Upper lobe of left lung (tissue), 6 donors: ENCODE measurements around the gene POLE. TPM values are rescaled to one million over a fixed set of nuclear protein-coding genes. Genes with fewer than 3 reads are reported as not detected.
A peak's percentile ranks its signal among the peaks of the same experiment; 100 is the strongest.

Experiments used
- ATAC-seq, 2 donors: fragments of 200-7000 bp; cut with Tn5 transposase; one replicate each; pipeline ENCODE4 v1.9.1; 2022; ENCODE audit warnings: mild to moderate bottlenecking in 2 of 2, moderate library complexity in 2 of 2; ENCODE audit not compliant: low FRiP score in 2 of 2
- DNase-seq, 2 donors: peaks; one replicate each; pipeline ENCODE4 v3.0.0-alpha.2; 2019 to 2020
- H3K27ac ChIP-seq, 4 donors: fragments of 200-600 bp; sonication (generic); one replicate each; pipeline ENCODE4 v1.5.1; 2016 to 2019
- H3K27me3 ChIP-seq, 4 donors: fragments of 200-600 bp; sonication (generic); one replicate each; pipeline ENCODE4 v1.5.1; 2017 to 2019
- H3K36me3 ChIP-seq, 4 donors: fragments of 200-600 bp; sonication (generic); one replicate each; pipeline ENCODE4 v1.5.1; 2016 to 2019
- H3K4me1 ChIP-seq, 4 donors: fragments of 200-600 bp; sonication (generic); one replicate each; pipeline ENCODE4 v1.5.1; 2018 to 2019
- H3K4me3 ChIP-seq, 4 donors: fragments of 200-600 bp; sonication (generic); one replicate each; pipeline ENCODE4 v1.5.1; 2017 to 2019; ENCODE audit warnings: mild to moderate bottlenecking in 2 of 4, moderate library complexity in 1 of 4
- H3K9me3 ChIP-seq, 4 donors: fragments of 200-600 bp; sonication (generic); one replicate each; pipeline ENCODE4 v1.5.1; 2018 to 2019
- EP300 ChIP-seq, 4 donors: sonication (generic); formaldehyde crosslinking; IDR thresholded peaks; one replicate each; pipeline ENCODE4 v1.5.1; 2017; ENCODE audit warnings: antibody characterized with exemption in 4 of 4, control low read depth in 2 of 4
- POLR2A ChIP-seq, 4 donors: fragments of 450-650 bp; IDR thresholded peaks; one replicate each; pipeline ENCODE4 v1.5.1; 2016 to 2017; ENCODE audit warnings: antibody characterized with exemption in 4 of 4, mild to moderate bottlenecking in 2 of 4
- POLR2AphosphoS5 ChIP-seq, 2 donors: sonication (generic); formaldehyde crosslinking; IDR thresholded peaks; one replicate each; pipeline ENCODE4 v1.5.1; 2017; ENCODE audit warnings: antibody characterized with exemption in 2 of 2
- WGBS, 2 donors: methylation state at CpG; one replicate each; pipeline ENCODE4 v1.1.5; 2017 to 2018; 5-methylcytosine and 5-hydroxymethylcytosine counted together
- total RNA-seq, 6 donors: library from RNA; depleted of rRNA in 4 of 6; stranded (reverse); fragments of >200 nt in 4 of 6; gene quantifications; one replicate each; pipeline versions ENCODE4 v1.1.0 to v1.2.1, GENCODE V29; 2016 to 2021
- TF ChIP-seq, protein P1 (sequence below), 6 experiments: fragments of 450-650 bp in 4 of 6; fragments of 200-600 bp in 2 of 6; sonication (generic) in 2 of 6; IDR thresholded peaks; one replicate each; pipeline ENCODE4 v1.5.1; 2016 to 2019; ENCODE audit warnings: antibody characterized with exemption in 6 of 6
- donor health status: DM: no; HTN: no; CAD: no; lungs with moderate emphysema.
- donor health status: DM: no; HTN: yes; CAD: no; lungs with severe emphysema.

POLE gene
- total RNA-seq, 6 donors from 2014 or later: 16.6 to 228 (median 26.2) TPM

- no peaks in the 10 kb centered on the region for H3K4me1 ChIP-seq
- no peaks in the 10 kb centered on the region for H3K27me3 ChIP-seq
- TF ChIP-seq, protein P1, sequence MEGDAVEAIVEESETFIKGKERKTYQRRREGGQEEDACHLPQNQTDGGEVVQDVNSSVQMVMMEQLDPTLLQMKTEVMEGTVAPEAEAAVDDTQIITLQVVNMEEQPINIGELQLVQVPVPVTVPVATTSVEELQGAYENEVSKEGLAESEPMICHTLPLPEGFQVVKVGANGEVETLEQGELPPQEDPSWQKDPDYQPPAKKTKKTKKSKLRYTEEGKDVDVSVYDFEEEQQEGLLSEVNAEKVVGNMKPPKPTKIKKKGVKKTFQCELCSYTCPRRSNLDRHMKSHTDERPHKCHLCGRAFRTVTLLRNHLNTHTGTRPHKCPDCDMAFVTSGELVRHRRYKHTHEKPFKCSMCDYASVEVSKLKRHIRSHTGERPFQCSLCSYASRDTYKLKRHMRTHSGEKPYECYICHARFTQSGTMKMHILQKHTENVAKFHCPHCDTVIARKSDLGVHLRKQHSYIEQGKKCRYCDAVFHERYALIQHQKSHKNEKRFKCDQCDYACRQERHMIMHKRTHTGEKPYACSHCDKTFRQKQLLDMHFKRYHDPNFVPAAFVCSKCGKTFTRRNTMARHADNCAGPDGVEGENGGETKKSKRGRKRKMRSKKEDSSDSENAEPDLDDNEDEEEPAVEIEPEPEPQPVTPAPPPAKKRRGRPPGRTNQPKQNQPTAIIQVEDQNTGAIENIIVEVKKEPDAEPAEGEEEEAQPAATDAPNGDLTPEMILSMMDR (IDR thresholded peaks at IDR 0.05): no peak
- TF ChIP-seq POLR2AphosphoS5 (IDR thresholded peaks at IDR 0.05) (no peak), EP300 (IDR thresholded peaks at IDR 0.05) (no peak), POLR2A (IDR thresholded peaks at IDR 0.05) (no peak)
- WGBS, 2 donors: 96 to 98% methylated on average over 6 of the region's 6 CpGs
- ATAC-seq: no peak
- H3K4me3 ChIP-seq: no peak overlapping the region
- no peak overlapping the region for H3K27ac ChIP-seq
- no peaks in the 10 kb centered on the region for H3K9me3 ChIP-seq
- H3K36me3 ChIP-seq: peaks cover 5 to 61% (median 52%) of the 10 kb centered on the region in 4 donors
- no peak for DNase-seq
Measured at GRCh38 chr12:132629330-132629729, 57.8 kb downstream of the POLE start.

DNA sequence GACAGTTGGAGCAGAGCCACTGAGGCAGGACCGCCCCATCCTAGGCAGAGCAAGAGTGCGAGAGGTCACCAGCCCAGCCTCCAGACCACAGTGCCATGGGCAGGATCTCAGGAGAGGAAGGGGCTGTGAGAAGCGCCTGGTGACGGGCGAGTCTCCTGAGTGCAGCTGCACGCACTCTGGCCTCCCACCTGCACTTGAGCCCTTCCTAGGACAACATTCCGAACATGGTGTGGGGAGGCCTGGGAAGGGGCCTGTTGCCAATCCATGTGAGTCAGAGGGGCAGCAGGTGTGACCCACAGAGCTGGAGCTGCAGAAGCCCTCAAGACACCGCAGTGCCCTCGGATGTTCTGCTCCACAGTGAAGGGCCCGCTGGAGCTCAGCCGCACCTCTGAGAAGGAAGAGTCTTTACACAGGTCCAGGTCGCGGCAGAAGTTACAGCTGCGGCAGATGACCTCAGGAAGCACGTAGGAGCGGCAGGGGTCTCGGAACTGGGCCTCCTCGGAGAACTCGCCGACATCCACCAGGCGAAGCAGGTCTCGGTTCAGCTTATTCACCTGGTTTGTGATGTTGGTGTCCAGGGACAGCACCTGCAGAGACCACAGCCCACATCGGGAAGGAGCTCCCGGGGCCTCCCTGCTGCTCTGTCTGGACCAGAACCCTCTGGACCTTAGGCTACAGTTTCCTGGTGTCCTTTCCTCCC is 61.3 kb downstream of the POLE start:
- no peak overlapping the region for H3K27ac ChIP-seq

GRCh38 chr12:132624910-132625630 is 62.1 kb downstream of the POLE start:
- TF ChIP-seq POLR2A (IDR thresholded peaks at IDR 0.05) (no peak), EP300 (IDR thresholded peaks at IDR 0.05) (no peak), POLR2AphosphoS5 (IDR thresholded peaks at IDR 0.05) (no peak)
- TF ChIP-seq, protein P1 (IDR thresholded peaks at IDR 0.05): no peak
- WGBS, 2 donors: 91 to 97% methylated on average over 27 to 32 of the region's 32 CpGs
- Histone ChIP-seq H3K27me3 (peaks cover 0 to under 1% (median under 1%) of the 10 kb centered on the region in 4 donors), H3K9me3 (no peaks in the 10 kb centered on the region), H3K36me3 (peaks cover 5 to 33% (median 24%) of the 10 kb centered on the region in 4 donors), H3K4me1 (peaks cover 4 to 16% (median 9%) of the 10 kb centered on the region in 4 donors), H3K4me3 (no peak overlapping the region), H3K27ac (no peak overlapping the region)
- ATAC-seq: no peak
- DNase-seq: peak in 1 of 2 donors; percentile 78

More for the DNA sequence above, 61.3 kb downstream of the POLE start:
- 96 to 100% methylated on average over 18 to 24 of the region's 24 CpGs for WGBS, 2 donors
- Histone ChIP-seq H3K27me3 (no peaks in the 10 kb centered on the region), H3K4me1 (peaks cover 4 to 16% (median 9%) of the 10 kb centered on the region in 4 donors), H3K9me3 (no peaks in the 10 kb centered on the region), H3K4me3 (no peak overlapping the region), H3K36me3 (peaks cover 5 to 36% (median 29%) of the 10 kb centered on the region in 4 donors)
- no peak for TF ChIP-seq EP300 (IDR thresholded peaks at IDR 0.05)
- TF ChIP-seq, protein P1 (IDR thresholded peaks at IDR 0.05): no peak
- TF ChIP-seq POLR2AphosphoS5 (IDR thresholded peaks at IDR 0.05): no peak
- TF ChIP-seq POLR2A (IDR thresholded peaks at IDR 0.05): no peak
- ATAC-seq: no peak
- no peak for DNase-seq

GRCh38 chr12:132624186-132624855 is 62.8 kb downstream of the POLE start:
- Histone ChIP-seq H3K27ac (no peak overlapping the region), H3K36me3 (peaks cover 5 to 26% (median 21%) of the 10 kb centered on the region in 4 donors), H3K9me3 (no peaks in the 10 kb centered on the region), H3K4me3 (no peak overlapping the region), H3K4me1 (peaks cover 4 to 18% (median 9%) of the 10 kb centered on the region in 4 donors), H3K27me3 (peaks cover 0 to 8% (median 3%) of the 10 kb centered on the region in 4 donors)
- no peak for DNase-seq
- TF ChIP-seq POLR2A (IDR thresholded peaks at IDR 0.05) (no peak), EP300 (IDR thresholded peaks at IDR 0.05) (no peak), POLR2AphosphoS5 (IDR thresholded peaks at IDR 0.05) (no peak)
- TF ChIP-seq, protein P1 (IDR thresholded peaks at IDR 0.05): no peak
- no peak for ATAC-seq
- WGBS, 2 donors: 94 to 97% methylated on average over 12 to 22 of the region's 22 CpGs
